Neural progenitor cell (in vitro differentiated cells): ENCODE results near the gene NTN5. TPM values are rescaled to one million over a fixed set of nuclear protein-coding genes. Genes with fewer than 3 reads are reported as not detected.

Experiments used
- DNase-seq: peaks from one replicate; pipeline ENCODE4 v3.0.0-alpha.2; 2016; ENCODE audit warnings: low spot score
- H2AFZ ChIP-seq: fragments of 200-600 bp; sonication (generic); replicated peaks from 2 replicates; pipeline ENCODE4 v1.6.1; 2016; ENCODE audit warnings: antibody characterized with exemption
- H3F3A ChIP-seq: fragments of 200-600 bp; sonication (generic); 2 replicates; pipeline ENCODE4 v1.6.1; 2016; ENCODE audit warnings: antibody characterized with exemption, low read depth
- H3K27ac ChIP-seq: fragments of 200-600 bp; sonication (generic); 2 replicates; pipeline ENCODE4 v1.5.1; 2016; ENCODE audit warnings: mild to moderate bottlenecking
- H3K27me3 ChIP-seq: fragments of 200-600 bp; sonication (generic); 2 replicates; pipeline ENCODE4 v1.6.1; 2016; ENCODE audit warnings: mild to moderate bottlenecking, moderate library complexity
- H3K36me3 ChIP-seq: fragments of 200-600 bp; sonication (generic); 2 replicates; pipeline ENCODE4 v1.5.1; 2016
- H3K4me1 ChIP-seq: fragments of 200-600 bp; sonication (generic); 2 replicates; pipeline ENCODE4 v1.6.1; 2016; ENCODE audit warnings: mixed run types
- H3K4me2 ChIP-seq: fragments of 200-600 bp; sonication (generic); 2 replicates; pipeline ENCODE4 v1.6.1; 2016
- H3K4me3 ChIP-seq: fragments of 200-600 bp; sonication (generic); 2 replicates; pipeline ENCODE4 v1.5.1; 2016
- H3K79me2 ChIP-seq: fragments of 200-600 bp; sonication (generic); 2 replicates; pipeline ENCODE4 v1.6.1; 2016; ENCODE audit warnings: low read depth
- H3K9ac ChIP-seq: fragments of 200-600 bp; sonication (generic); 2 replicates; pipeline ENCODE4 v1.6.1; 2016
- H3K9me3 ChIP-seq: fragments of 200-600 bp; sonication (generic); 2 replicates; pipeline ENCODE4 v1.5.1; 2016; ENCODE audit warnings: low read depth
- H4K20me1 ChIP-seq: fragments of 200-600 bp; sonication (generic); 2 replicates; pipeline ENCODE4 v1.6.1; 2016; ENCODE audit warnings: low read depth
- H3K27ac Mint-ChIP-seq: 3 replicates; pipeline ENCODE4 v1.8.0; 2021; ENCODE audit warnings: mixed read lengths
- H3K27me3 Mint-ChIP-seq: 2 replicates; pipeline ENCODE4 v1.8.0; 2022; ENCODE audit warnings: low read depth, mild to moderate bottlenecking, inconsistent platforms, moderate library complexity, mixed read lengths; ENCODE audit not compliant: insufficient read depth
- H3K36me3 Mint-ChIP-seq: 3 replicates; pipeline ENCODE4 v1.8.0; 2021; ENCODE audit warnings: mixed read lengths
- H3K4me1 Mint-ChIP-seq: 3 replicates; pipeline ENCODE4 v1.8.0; 2021; ENCODE audit warnings: mixed read lengths
- H3K4me3 Mint-ChIP-seq: 3 replicates; pipeline ENCODE4 v1.8.0; 2021; ENCODE audit warnings: mild to moderate bottlenecking, moderate library complexity, mixed read lengths
- H3K9me3 Mint-ChIP-seq: 3 replicates; pipeline ENCODE4 v1.8.0; 2020; ENCODE audit warnings: mixed read lengths
- EZH2 ChIP-seq: fragments of 200-600 bp; sonication (generic); IDR thresholded peaks from 2 replicates; pipeline ENCODE4 v1.6.1; 2017; ENCODE audit warnings: antibody characterized with exemption, mild to moderate bottlenecking, moderate library complexity
- EZH2phosphoT487 ChIP-seq: fragments of 200-600 bp; sonication (generic); IDR thresholded peaks from 2 replicates; pipeline ENCODE4 v1.6.1; 2017; ENCODE audit warnings: antibody characterized with exemption
- total RNA-seq: library from RNA; depleted of rRNA; stranded (reverse); fragments of >200 nt; gene quantifications from 2 replicates; pipeline ENCODE4 v1.2.3, GENCODE V29; 2015; ENCODE audit warnings: low replicate concordance
- TF ChIP-seq, protein P1 (sequence below): fragments of 200-600 bp; sonication (generic); IDR thresholded peaks from 2 replicates; pipeline ENCODE4 v1.5.1; 2017; ENCODE audit warnings: antibody characterized with exemption, mild to moderate bottlenecking

Gene NTN5
- total RNA-seq, 1 donor from 2014 or later = not detected

- peaks cover 11% of the 10 kb centered on the region for H3K4me1 ChIP-seq
- H3K79me2 ChIP-seq = peaks cover 45% of the 10 kb centered on the region
- H3K27me3 ChIP-seq = no peaks in the 10 kb centered on the region
- TF ChIP-seq EZH2phosphoT487 (no peak), EZH2 (no peak)
- TF ChIP-seq, protein P1, sequence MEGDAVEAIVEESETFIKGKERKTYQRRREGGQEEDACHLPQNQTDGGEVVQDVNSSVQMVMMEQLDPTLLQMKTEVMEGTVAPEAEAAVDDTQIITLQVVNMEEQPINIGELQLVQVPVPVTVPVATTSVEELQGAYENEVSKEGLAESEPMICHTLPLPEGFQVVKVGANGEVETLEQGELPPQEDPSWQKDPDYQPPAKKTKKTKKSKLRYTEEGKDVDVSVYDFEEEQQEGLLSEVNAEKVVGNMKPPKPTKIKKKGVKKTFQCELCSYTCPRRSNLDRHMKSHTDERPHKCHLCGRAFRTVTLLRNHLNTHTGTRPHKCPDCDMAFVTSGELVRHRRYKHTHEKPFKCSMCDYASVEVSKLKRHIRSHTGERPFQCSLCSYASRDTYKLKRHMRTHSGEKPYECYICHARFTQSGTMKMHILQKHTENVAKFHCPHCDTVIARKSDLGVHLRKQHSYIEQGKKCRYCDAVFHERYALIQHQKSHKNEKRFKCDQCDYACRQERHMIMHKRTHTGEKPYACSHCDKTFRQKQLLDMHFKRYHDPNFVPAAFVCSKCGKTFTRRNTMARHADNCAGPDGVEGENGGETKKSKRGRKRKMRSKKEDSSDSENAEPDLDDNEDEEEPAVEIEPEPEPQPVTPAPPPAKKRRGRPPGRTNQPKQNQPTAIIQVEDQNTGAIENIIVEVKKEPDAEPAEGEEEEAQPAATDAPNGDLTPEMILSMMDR = no peak
- peak; percentile 47 for DNase-seq
- H3K4me2 ChIP-seq = peak overlapping the region; percentile 82
- no peaks in the 10 kb centered on the region for H3K9me3 ChIP-seq
- H3K9me3 Mint-ChIP-seq = no peaks in the 10 kb centered on the region
- peaks cover 20% of the 10 kb centered on the region for H4K20me1 ChIP-seq
- H3F3A ChIP-seq = peaks cover 25% of the 10 kb centered on the region
- H3K27me3 Mint-ChIP-seq = peaks cover 2% of the 10 kb centered on the region
- peak overlapping the region; percentile 60 for H3K9ac ChIP-seq
- H3K36me3 Mint-ChIP-seq = peaks cover 1% of the 10 kb centered on the region
- no peaks in the 10 kb centered on the region for H3K36me3 ChIP-seq
- H3K4me1 Mint-ChIP-seq = peaks cover 42% of the 10 kb centered on the region
- peak overlapping the region; percentile 26 for H2AFZ ChIP-seq
- H3K4me3 ChIP-seq = peak overlapping the region; percentile 79
- peak overlapping the region; percentile 84 for H3K4me3 Mint-ChIP-seq
- peak overlapping the region; percentile 85 for H3K27ac Mint-ChIP-seq
- H3K27ac ChIP-seq = peak overlapping the region; percentile 92
Measured at GRCh38 chr19:48623556-48624066, 49.2 kb downstream of the NTN5 start.

DNA sequence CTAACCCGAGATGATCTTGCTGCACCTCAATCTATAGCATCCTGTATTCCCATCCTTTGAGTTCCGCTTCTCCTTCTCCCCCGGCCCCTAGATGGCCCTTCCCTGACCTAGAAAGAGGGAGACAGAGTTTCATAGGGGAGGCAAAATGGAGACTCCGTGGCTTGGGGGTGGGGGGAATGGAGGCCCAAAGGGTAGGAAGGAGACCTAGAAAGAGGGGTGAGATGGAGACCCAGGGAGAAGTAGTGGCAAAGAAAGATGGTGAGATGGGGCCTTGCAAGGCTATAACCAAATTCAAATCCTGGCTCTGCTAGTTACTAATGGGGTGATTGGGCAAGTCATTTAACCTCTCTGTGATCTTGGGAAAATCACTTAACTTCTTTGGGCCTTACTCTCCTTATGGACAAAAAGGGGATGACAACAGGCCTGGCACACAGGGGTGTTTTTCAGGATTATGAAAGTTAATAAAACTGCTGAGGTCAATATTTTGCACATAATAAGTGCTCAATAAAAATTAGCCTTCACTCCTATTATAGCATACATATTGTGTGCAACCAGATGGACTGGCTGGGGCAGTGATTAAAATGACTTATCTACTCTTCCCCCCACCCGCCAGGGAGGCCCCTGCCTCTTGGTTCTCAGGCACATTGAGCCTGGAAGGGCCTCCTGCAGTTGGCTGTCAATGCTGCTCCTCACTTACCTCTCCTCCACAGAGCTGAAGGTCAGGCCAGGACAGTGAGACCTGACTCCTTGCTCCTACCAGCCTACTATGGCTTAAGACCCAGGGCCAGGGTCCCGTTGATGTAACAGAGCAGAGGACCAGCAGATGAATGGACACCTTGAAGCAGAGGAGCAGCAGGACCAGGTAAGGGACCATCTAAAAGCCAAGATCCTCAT is 52.9 kb downstream of the NTN5 start:
- TF ChIP-seq EZH2phosphoT487 = no peak
- peak overlapping the region; percentile 55 for H2AFZ ChIP-seq
- peak overlapping the region; percentile 83 for H3K4me3 ChIP-seq
- no peak for DNase-seq
- peaks cover 4% of the 10 kb centered on the region for H3K27me3 Mint-ChIP-seq
- H3K9me3 Mint-ChIP-seq = no peaks in the 10 kb centered on the region
- H4K20me1 ChIP-seq = peaks cover 43% of the 10 kb centered on the region
- peak overlapping the region; percentile 98 for H3K27ac Mint-ChIP-seq
- peaks cover 55% of the 10 kb centered on the region for H3K4me1 Mint-ChIP-seq
- peaks cover 60% of the 10 kb centered on the region for H3K79me2 ChIP-seq
- peak overlapping the region; percentile 98 for H3K4me3 Mint-ChIP-seq
- H3K4me1 ChIP-seq = peaks cover 36% of the 10 kb centered on the region
- peaks cover 56% of the 10 kb centered on the region for H3F3A ChIP-seq
- H3K27me3 ChIP-seq = no peaks in the 10 kb centered on the region
- no peaks in the 10 kb centered on the region for H3K9me3 ChIP-seq
- peak overlapping the region; percentile 57 for H3K27ac ChIP-seq
- no peaks in the 10 kb centered on the region for H3K36me3 ChIP-seq
- peak overlapping the region; percentile 65 for H3K9ac ChIP-seq
- peak overlapping the region; percentile 90 for H3K4me2 ChIP-seq
- H3K36me3 Mint-ChIP-seq = peaks cover 15% of the 10 kb centered on the region

DNA sequence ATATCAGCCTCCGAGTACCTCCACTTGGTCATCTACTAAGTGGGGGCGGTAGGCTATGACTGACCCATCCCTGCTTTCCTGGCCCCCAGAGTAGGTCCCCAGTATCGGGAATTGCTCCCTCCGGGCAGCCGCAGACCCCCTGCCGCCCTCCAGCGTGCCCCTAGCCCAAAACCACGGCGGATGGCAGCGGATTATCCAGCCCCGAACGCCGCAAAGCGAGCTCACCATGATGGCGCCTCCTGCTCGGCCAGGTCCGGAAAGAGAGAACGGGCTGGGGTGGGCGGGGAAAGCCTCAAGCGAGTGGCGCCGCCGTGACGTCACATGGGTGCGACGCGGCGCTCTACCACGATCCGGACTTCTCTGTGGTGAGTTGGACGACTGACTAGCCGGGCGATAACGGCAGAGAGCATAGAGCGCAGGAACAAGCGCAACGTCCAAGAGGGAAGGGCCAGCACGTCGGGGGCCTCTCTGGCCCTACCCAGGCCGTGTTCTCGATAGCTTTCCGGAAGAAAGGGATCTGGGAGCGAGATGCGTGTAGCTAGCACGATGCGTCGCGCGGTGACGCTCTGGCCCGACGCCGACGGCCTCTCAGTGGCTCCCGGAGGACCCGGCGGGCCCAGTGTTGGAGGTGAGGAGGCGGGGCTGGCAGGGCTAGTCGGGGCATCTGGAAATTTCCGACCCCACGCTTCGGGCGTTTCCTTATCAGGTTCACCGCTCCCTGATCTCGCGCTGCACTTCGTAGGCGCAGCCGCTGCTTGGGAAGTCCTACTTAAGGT is 53.7 kb downstream of the NTN5 start, which contains the start of the genes RPL18 and SPHK2:
Gene RPL18 (minus strand): TSS at position 263 of the 776 bp plus-strand sequence. CDS start 35 bp downstream, at position 228.
Gene SPHK2 (plus strand): TSS at position 591 of the 776 bp plus-strand sequence. CDS start 1,009 bp downstream, outside the sequence.
- Mint-ChIP-seq H3K36me3 (peaks cover 15% of the 10 kb centered on the region), H3K27me3 (peaks cover 6% of the 10 kb centered on the region), H3K4me3 (peak within 1 kb of the TSS; percentile 98), H3K27ac (peak within 1 kb of the TSS; percentile 98), H3K9me3 (no peaks in the 10 kb centered on the region), H3K4me1 (peaks cover 51% of the 10 kb centered on the region)
- Histone ChIP-seq H3K27me3 (no peaks in the 10 kb centered on the region), H3K4me3 (peak within 1 kb of the TSS; percentile 83), H3K79me2 (peaks cover 53% of the 10 kb centered on the region), H3K27ac (peak within 1 kb of the TSS; percentile 95), H2AFZ (peak within 1 kb of the TSS; percentile 55), H3K36me3 (no peaks in the 10 kb centered on the region), H3K4me2 (peak within 1 kb of the TSS; percentile 95), H3K9me3 (no peaks in the 10 kb centered on the region), H3K9ac (peak within 1 kb of the TSS; percentile 99), H3F3A (peaks cover 63% of the 10 kb centered on the region), H4K20me1 (peaks cover 46% of the 10 kb centered on the region), H3K4me1 (peaks cover 45% of the 10 kb centered on the region)
- TF ChIP-seq EZH2phosphoT487 = no peak
- no peak for TF ChIP-seq EZH2
- TF ChIP-seq, protein P1 = no peak
- DNase-seq = peak; percentile 99
